GM19351 (cell line): Measurements from ENCODE around the gene PHLPP1.
"Not testable (repeated sequence)": the region's sequence is repeated elsewhere in the genome, so short reads cannot be mapped to it uniquely, and the experiment has no call there.

ENCODE experiments used
- ATAC-seq: cut with Tn5 transposase; IDR thresholded peaks from one replicate; pipeline ENCODE4 v1.9.1; 2021; ENCODE audit warnings: mild to moderate bottlenecking, moderate library complexity; ENCODE audit not compliant: unreplicated experiment

PHLPP1 gene

DNA sequence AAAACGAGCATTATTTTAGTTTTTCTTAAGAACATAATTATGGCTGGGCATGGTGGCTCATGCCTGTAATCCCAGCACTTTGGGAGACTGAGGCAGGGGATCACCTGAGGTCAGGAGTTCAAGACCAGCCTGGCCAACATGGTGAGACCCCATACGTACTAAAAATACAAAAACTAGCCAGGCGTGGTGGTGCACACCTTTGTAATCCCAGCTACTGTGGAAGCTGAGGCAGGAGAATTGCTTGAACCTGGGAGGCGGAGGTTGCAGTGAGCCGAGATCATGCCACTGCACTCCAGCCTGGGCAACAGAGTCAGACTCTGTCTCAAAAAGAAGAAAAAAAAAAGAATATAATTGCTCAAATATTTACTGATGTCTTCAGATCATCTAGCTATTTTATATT, 25.3 kb downstream of the PHLPP1 start:
- ATAC-seq = not testable (repeated sequence)

GRCh38 chr18:62741118-62741566, 25.8 kb downstream of the PHLPP1 start:
- ATAC-seq = no peak

DNA sequence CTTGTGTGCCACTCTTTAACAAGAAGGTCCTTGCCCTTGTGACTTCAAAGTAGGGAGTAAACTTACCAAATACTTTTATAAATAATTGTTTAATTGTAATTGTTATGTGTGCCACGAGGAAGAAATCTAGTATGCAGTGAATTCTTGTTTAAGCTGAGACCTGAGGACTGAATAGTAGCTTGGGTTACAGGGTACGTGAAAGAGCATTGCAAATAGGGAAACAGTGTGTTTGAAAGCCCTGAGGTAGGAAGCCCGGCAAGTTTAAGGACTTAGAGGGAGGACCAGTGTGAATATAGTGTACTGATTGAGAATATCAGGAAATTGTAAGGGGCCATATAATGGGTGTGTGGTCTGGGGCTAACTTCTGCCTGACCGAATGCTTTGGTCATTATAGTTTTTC, 26.2 kb downstream of the PHLPP1 start:
- ATAC-seq = no peak

DNA sequence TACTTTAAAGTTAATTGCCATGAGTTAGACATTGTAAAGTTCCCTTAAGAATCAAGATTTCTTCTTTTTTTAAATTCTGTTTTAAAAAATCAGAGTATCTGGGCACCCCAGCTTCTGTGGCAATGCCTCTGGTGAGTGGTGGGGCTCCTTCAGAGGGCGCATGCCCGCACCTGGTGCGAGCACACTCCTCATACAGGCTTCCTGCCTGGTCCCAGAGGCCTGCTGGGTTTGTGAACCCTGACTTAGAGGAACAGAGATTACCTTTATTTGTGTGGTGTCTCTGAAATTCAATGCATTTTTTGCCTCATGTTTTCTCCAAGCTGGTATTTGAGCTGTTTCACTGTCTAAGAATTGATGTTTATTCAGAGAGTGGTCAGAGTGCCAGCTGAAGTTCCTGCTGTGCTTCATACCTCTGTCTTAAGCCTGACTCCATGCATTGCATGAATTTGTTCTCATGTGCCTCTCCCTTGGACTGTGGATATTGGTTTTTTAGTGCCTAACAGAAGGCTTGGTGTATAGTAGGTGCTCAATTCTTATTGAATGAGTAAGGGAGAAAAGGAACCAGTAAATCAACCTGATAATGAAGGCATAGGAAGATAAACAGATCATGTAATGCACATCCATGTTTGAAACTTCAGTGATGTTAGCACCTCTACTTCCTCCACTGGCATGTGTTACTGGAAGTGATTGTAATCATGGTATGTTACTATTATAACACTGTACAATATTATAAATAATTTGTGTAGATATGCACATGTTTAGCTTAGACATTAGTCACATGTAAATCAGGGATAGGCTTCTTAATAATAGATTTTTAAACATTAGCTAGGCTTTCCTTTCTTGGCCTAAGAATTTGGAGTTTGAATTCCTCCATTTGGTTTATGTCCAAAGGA, 29.0 kb downstream of the PHLPP1 start:
- peak; percentile 48 for ATAC-seq

DNA sequence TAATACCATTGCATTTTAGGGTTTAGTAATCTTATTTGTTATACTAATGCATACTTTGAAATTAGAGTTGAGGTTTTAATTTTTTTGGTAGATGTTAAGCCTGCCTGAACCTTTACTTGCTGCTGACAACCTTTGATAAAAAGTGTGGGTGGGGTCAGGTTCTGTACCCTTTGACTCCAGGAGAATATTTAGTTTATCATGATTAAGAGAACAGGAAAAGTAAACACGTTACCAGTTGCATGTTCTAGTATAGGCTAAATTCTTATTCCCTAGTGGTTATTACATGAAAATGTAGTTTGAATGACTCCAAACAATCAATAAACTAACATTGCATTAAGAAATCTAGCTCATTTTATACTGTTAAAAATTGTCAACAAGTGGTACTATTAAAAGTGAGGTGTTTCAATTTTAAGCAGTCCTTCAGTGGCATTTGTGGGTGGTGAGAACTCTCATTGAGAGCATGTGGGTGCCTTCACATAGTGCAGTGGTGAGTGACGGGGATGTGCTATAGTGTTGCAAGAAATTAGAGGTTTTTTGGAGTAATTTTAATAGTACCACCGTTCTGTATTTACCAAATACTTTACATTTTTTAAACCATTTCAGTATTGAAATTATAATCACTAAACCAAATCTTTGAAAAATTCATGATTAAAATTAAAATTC, 29.9 kb downstream of the PHLPP1 start:
- no peak for ATAC-seq

DNA sequence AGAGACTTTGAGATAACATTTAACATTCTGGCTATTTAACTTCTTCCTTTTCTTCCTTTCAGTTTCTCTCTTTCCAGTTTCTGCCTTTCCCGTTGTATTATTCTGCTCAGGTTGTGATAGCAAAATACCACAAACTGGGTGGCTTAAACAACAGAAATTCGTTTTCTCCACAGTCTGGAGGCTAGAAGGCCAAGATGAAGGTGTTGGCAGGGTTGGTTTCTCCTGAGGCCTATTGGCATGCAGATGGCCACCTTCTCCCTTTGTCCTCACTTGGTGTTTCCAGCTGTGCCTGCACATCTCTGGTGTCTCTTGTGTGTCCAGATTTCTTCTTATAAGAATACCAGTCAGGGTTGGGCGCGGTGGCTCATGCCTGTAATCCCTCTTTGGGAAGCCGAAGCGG, 34.0 kb downstream of the PHLPP1 start:
- ATAC-seq = no peak

DNA sequence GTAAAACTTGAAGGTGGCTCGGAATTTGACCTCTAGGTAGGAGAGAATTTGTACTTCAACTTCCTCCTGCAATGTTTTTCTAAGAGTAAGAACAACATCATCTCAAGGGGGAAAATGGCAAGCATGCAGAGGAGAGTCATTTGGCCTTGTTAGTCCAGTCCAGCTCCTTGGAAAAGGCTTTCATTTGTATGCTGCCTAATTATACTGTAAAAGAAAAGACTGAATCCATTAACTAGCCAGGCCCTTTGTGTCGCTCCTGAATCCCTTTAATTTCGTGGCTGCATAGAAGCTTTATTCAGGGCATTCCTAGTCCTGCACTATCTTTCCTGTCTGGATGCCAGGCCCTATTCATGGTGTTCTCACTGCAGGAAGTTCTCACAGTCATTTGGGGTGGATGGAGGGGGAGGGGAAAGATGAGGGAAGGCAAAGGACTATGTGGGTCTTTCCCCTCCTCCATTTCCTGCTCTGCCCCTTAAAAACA, 36.0 kb downstream of the PHLPP1 start:
- no peak for ATAC-seq

- no peak for ATAC-seq
Measured at GRCh38 chr18:62751977-62752376, 36.6 kb downstream of the PHLPP1 start.

DNA sequence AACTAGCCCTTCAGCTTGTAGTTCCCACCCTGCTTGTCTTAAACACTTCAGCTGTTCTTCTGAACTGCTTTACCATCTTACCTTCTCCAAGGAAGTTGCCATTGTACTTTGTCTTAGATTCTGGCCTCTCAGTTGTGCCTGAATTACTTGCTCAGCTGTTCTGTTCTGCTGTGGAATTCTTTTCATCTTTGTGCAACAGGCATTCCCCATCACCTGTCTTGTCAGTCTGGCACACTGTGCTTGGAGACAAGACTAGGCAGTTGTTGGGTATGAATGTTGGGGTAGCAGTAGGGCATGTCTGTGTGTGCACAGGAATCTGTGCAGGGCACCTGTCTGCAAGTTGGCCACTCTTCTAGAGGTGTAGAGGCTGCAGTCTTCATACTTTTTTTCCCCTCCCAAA, 38.7 kb downstream of the PHLPP1 start:
- ATAC-seq = no peak

DNA sequence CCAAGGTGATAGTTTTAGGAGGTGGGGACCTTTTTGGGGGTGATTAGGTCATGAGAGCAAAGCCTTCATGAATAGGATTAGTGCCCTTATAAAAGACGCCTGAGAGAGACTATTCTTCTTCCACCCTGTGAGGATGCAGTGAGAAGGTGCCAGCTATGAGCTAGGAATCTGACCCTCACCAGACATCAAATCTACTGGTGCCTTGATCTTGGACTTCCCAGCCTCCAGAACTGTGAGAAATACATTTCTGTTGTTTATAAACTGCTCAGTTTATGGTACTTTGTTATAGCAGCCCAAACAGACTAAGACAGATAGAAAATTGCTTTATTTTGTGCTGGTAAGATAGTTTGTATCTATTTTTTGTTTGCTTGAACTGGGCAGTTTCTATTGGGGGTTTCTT, 40.1 kb downstream of the PHLPP1 start:
- no peak for ATAC-seq

GRCh38 chr18:62755946-62756345, 40.6 kb downstream of the PHLPP1 start:
- ATAC-seq = no peak

- no peak for ATAC-seq
Measured at GRCh38 chr18:62757399-62758010, 42.2 kb downstream of the PHLPP1 start.

GRCh38 chr18:62758591-62758990, 43.2 kb downstream of the PHLPP1 start:
- ATAC-seq = no peak

DNA sequence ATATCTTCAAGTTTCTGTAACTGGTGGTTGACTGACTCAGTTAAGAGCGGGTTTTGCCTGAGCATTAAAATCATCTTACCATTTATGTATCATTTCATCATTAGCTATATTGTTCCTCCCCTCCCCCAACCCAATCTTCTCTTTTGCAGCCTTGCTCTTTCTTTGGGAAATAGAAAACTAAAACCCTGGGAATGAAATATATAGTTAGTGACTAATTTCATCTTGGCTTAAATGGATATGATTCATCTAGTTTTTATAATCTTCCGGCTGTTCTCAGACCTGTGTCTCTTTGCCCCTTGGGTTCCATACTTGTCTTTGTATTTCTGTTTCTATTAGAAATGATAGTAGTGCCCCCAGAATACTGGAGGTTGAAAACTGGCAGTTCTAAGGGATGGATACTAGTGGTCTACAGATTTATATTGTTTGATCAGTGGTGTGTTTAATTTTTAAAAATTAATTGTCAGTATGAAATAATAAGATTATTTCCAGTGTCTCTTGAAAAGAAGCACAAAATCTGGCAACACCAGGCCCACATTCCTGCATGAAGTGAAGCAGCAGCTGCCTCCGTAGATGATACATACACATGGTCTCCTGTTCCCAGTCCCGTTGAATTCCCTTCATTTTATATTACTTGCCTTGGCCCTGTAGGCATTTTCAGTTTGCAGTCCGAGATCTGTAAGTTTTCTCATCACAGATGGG, 44.5 kb downstream of the PHLPP1 start:
- no peak for ATAC-seq

GRCh38 chr18:62760403-62760734, 45.0 kb downstream of the PHLPP1 start:
- no peak for ATAC-seq

GRCh38 chr18:62763101-62763521, 47.8 kb downstream of the PHLPP1 start:
- no peak for ATAC-seq

DNA sequence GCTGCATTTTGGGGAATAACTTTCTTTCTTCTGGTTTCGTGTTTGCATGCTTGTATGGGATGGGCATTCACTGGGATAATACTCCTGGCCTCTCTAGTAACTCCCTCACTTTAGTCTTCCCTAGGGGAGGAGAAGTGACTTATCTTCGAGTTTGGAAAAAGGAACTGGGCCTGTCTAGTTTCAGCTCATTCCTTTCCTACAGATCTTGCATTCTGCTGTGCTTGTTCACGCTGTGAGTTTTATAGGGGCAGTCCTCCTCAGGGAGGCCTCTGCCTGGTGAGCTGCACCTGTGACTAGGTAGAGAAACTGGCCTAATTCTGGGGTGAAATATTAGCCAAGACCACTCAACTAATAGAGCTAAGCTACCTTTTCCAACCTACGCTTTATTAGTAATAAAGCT, 50.9 kb downstream of the PHLPP1 start:
- ATAC-seq = no peak

- no peak for ATAC-seq
Measured at GRCh38 chr18:62767321-62767720, 52.0 kb downstream of the PHLPP1 start.

GRCh38 chr18:62767836-62768557, 52.7 kb downstream of the PHLPP1 start:
- ATAC-seq = no peak

DNA sequence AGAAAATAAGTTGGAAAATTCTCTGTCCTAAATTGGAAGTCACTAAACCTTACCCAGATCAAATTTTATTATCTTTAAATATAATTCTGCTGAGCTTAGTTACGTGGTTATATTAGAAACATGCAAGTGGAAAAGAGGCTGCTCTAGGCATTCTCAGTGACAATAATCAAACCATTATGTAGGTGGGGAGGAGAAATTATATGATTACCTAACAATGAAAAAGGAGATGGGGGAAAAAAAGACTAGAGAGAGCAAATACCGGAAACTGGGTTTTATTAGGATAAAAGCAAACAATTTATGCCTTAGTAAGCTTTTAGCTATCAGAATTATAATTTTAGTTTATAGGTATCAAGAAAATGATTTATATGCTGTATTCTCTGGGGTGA, 53.2 kb downstream of the PHLPP1 start:
- no peak for ATAC-seq

DNA sequence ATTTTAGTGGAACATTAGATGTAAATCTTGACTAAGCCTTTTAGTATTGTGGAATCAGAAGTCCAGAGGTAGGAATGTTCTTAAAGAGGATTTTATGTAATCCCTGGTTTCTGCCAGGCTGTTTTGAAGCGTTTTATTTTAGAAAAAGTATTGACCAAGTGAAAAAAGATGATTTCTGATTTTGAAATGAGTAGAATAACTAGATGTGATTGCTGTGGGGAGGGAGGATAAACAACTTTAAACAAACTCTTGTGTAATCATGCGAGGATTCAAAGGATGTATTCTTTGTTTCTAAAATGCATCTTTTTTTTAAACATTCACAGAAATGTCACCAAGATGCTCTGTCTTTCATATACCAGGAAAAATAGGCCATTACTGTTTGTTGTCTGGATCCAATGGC, 53.9 kb downstream of the PHLPP1 start:
- ATAC-seq = no peak
